ENCODE results near the gene COL28A1.

COL28A1 gene

DNA sequence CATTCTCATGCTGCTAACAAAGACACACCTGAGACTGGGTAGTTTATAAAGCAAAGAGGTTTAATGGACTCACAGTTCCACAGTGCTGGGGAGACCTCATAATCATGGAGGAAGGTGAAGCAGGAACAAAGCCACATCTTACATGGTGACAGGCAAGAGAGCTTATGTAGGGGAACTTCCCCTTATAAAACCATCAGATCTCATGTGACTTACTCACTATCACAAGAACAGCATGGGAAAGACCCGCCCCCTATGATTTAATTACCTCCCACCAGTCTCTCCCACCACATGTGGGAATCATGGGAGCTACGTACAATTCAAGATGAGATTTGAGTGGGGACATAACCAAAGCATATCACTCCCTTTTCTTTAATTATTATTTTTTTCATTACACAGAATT lies 16.6 kb downstream of the COL28A1 start:
- H3K4me3 ChIP-seq (ENCODE audit: low read length) = no peak overlapping the region
- no peaks in the 10 kb centered on the region for H3K9me2 ChIP-seq (replicated peaks; ENCODE audit: control insufficient read depth, low read length)
- no peak overlapping the region for H3K4me2 ChIP-seq (ENCODE audit: low read length)
- H3F3A ChIP-seq (ENCODE audit: control insufficient read depth, insufficient read depth) = no peaks in the 10 kb centered on the region
- H3K9me3 ChIP-seq (ENCODE audit: control insufficient read depth, insufficient read depth, low read length) = no peaks in the 10 kb centered on the region
- H3K79me2 ChIP-seq (ENCODE audit: control insufficient read depth, low read length) = no peaks in the 10 kb centered on the region
- H3K36me3 ChIP-seq (ENCODE audit: control insufficient read depth, low read length) = no peaks in the 10 kb centered on the region
- TF ChIP-seq, protein P1, sequence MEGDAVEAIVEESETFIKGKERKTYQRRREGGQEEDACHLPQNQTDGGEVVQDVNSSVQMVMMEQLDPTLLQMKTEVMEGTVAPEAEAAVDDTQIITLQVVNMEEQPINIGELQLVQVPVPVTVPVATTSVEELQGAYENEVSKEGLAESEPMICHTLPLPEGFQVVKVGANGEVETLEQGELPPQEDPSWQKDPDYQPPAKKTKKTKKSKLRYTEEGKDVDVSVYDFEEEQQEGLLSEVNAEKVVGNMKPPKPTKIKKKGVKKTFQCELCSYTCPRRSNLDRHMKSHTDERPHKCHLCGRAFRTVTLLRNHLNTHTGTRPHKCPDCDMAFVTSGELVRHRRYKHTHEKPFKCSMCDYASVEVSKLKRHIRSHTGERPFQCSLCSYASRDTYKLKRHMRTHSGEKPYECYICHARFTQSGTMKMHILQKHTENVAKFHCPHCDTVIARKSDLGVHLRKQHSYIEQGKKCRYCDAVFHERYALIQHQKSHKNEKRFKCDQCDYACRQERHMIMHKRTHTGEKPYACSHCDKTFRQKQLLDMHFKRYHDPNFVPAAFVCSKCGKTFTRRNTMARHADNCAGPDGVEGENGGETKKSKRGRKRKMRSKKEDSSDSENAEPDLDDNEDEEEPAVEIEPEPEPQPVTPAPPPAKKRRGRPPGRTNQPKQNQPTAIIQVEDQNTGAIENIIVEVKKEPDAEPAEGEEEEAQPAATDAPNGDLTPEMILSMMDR (IDR thresholded peaks at IDR 0.05; ENCODE audit: low read depth, low read length, poor library complexity, severe bottlenecking) = no peak
- TF ChIP-seq EZH2phosphoT487 (IDR thresholded peaks at IDR 0.05; ENCODE audit: borderline replicate concordance, low read length) = no peak
- H3K27ac ChIP-seq (ENCODE audit: low read depth, low read length) = no peak overlapping the region
- H3K27me3 ChIP-seq (ENCODE audit: control insufficient read depth, low read length) = peaks cover 4% of the 10 kb centered on the region; the same call in 1 of the 2 replicates
- no peaks in the 10 kb centered on the region for H3K4me1 ChIP-seq (ENCODE audit: control insufficient read depth, low read length)
- H4K20me1 ChIP-seq (ENCODE audit: control insufficient read depth, insufficient read depth, low read depth, low read length) = no peaks in the 10 kb centered on the region

DNA sequence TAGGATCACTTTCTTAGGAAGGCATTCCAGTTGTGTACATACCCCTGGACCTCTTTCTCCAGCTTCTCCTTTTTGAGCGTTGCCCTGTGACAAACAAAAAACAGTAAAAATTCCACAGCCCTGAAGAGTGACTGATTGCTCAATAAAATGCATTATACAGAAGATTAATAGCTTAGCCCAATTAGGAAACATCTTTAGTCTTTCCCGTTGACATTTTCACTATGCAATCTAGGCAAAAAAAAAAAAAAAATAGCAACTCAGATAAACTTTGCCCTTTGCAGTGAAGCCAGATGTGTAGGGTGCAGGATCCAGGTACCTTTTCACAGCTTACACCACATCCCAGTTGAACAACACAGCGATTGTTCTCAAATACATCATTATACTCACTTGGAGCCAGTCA lies 17.9 kb downstream of the COL28A1 start:
- TF ChIP-seq, protein P1 (IDR thresholded peaks at IDR 0.05; ENCODE audit: low read depth, low read length, poor library complexity, severe bottlenecking) = no peak
- no peak for TF ChIP-seq EZH2phosphoT487 (IDR thresholded peaks at IDR 0.05; ENCODE audit: borderline replicate concordance, low read length)
- H3F3A ChIP-seq (ENCODE audit: control insufficient read depth, insufficient read depth) = no peaks in the 10 kb centered on the region
- H3K36me3 ChIP-seq (ENCODE audit: control insufficient read depth, low read length) = no peaks in the 10 kb centered on the region
- H3K9me3 ChIP-seq (ENCODE audit: control insufficient read depth, insufficient read depth, low read length) = no peaks in the 10 kb centered on the region
- H3K79me2 ChIP-seq (ENCODE audit: control insufficient read depth, low read length) = no peaks in the 10 kb centered on the region
- H4K20me1 ChIP-seq (ENCODE audit: control insufficient read depth, insufficient read depth, low read depth, low read length) = no peaks in the 10 kb centered on the region
- H3K27ac ChIP-seq (ENCODE audit: low read depth, low read length) = no peak overlapping the region
- peaks cover 6% of the 10 kb centered on the region for H3K27me3 ChIP-seq (ENCODE audit: control insufficient read depth, low read length)
- no peak overlapping the region for H3K4me3 ChIP-seq (ENCODE audit: low read length)
- no peaks in the 10 kb centered on the region for H3K9me2 ChIP-seq (replicated peaks; ENCODE audit: control insufficient read depth, low read length)
- no peaks in the 10 kb centered on the region for H3K4me1 ChIP-seq (ENCODE audit: control insufficient read depth, low read length)
- H3K4me2 ChIP-seq (ENCODE audit: low read length) = no peak overlapping the region

DNA sequence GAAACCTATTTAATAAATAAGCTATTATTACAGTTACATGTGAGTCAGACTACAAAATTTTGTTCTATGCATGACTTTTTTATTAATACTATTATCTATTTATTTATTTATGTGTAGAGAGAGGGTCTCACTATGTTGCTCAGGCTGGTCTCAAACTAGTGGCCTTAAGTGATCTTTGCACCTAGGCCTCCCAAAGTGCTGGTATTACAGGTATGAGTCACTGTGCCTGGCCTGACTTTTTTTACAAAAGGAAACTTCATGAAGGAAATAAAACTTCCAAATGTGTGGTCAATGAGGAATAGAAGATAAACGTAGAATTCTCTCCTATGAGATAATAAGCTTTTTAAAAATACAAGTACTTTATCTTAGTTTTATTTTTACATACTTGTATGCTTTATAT lies 19.0 kb downstream of the COL28A1 start:
- Histone ChIP-seq H3F3A (ENCODE audit: control insufficient read depth, insufficient read depth) (no peaks in the 10 kb centered on the region), H3K4me1 (ENCODE audit: control insufficient read depth, low read length) (no peaks in the 10 kb centered on the region), H3K4me2 (ENCODE audit: low read length) (no peak overlapping the region), H3K4me3 (ENCODE audit: low read length) (no peak overlapping the region), H3K27ac (ENCODE audit: low read depth, low read length) (no peak overlapping the region), H3K36me3 (ENCODE audit: control insufficient read depth, low read length) (no peaks in the 10 kb centered on the region), H3K9me3 (ENCODE audit: control insufficient read depth, insufficient read depth, low read length) (no peaks in the 10 kb centered on the region), H3K9me2 (replicated peaks; ENCODE audit: control insufficient read depth, low read length) (no peaks in the 10 kb centered on the region), H3K79me2 (ENCODE audit: control insufficient read depth, low read length) (no peaks in the 10 kb centered on the region), H3K27me3 (ENCODE audit: control insufficient read depth, low read length) (peaks cover 11% of the 10 kb centered on the region), H4K20me1 (ENCODE audit: control insufficient read depth, insufficient read depth, low read depth, low read length) (no peaks in the 10 kb centered on the region)
- TF ChIP-seq, protein P1 (IDR thresholded peaks at IDR 0.05; ENCODE audit: low read depth, low read length, poor library complexity, severe bottlenecking) = no peak
- no peak for TF ChIP-seq EZH2phosphoT487 (IDR thresholded peaks at IDR 0.05; ENCODE audit: borderline replicate concordance, low read length)

DNA sequence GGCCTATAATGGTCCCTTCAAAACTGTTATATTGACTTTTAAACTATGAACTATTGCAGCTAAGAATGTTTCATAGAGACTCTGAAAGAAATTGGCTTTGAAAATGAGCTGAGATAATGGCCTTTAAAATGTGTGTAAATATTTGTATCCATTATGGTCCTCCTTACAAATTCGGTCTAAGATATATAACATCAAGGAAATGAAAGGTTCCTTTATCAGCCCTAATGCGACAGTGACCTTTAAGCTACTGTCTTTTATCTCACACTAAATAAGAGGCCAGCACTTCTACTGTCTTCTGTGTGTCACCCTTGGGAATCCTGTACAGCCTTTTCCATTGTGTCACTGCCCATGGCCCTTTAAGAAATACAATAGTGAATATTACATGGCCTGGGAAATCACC lies 19.5 kb downstream of the COL28A1 start:
- Histone ChIP-seq H3K27ac (ENCODE audit: low read depth, low read length) (no peak overlapping the region), H3K27me3 (ENCODE audit: control insufficient read depth, low read length) (peaks cover 11% of the 10 kb centered on the region), H3K9me3 (ENCODE audit: control insufficient read depth, insufficient read depth, low read length) (no peaks in the 10 kb centered on the region), H4K20me1 (ENCODE audit: control insufficient read depth, insufficient read depth, low read depth, low read length) (no peaks in the 10 kb centered on the region), H3F3A (ENCODE audit: control insufficient read depth, insufficient read depth) (no peaks in the 10 kb centered on the region), H3K9me2 (replicated peaks; ENCODE audit: control insufficient read depth, low read length) (no peaks in the 10 kb centered on the region), H3K4me1 (ENCODE audit: control insufficient read depth, low read length) (no peaks in the 10 kb centered on the region), H3K79me2 (ENCODE audit: control insufficient read depth, low read length) (no peaks in the 10 kb centered on the region), H3K4me3 (ENCODE audit: low read length) (no peak overlapping the region), H3K36me3 (ENCODE audit: control insufficient read depth, low read length) (no peaks in the 10 kb centered on the region), H3K4me2 (ENCODE audit: low read length) (no peak overlapping the region)
- TF ChIP-seq EZH2phosphoT487 (IDR thresholded peaks at IDR 0.05; ENCODE audit: borderline replicate concordance, low read length) = no peak
- TF ChIP-seq, protein P1 (IDR thresholded peaks at IDR 0.05; ENCODE audit: low read depth, low read length, poor library complexity, severe bottlenecking) = no peak

Measured in DOHH2 (cell line).